Mesothelial cell of epicardium (in vitro differentiated cells): ENCODE measurements around the gene FOXP1. TPM values are rescaled to one million over a fixed set of nuclear protein-coding genes. Genes with fewer than 3 reads are reported as not detected.

Experiments
- DNase-seq, 2 experiments: peaks; one replicate each; pipeline ENCODE4 v3.0.0; 2021; ENCODE audit warnings: low spot score in 2 of 2; ENCODE audit not compliant: unreplicated experiment in 2 of 2
- H3K27ac Mint-ChIP-seq: 2 replicates; pipeline ENCODE4 v1.8.0; 2021; ENCODE audit warnings: mixed read lengths
- H3K27me3 Mint-ChIP-seq: 2 replicates; pipeline ENCODE4 v1.8.0; 2021; ENCODE audit warnings: low read depth, mixed read lengths
- H3K36me3 Mint-ChIP-seq: 2 replicates; pipeline ENCODE4 v1.8.0; 2021; ENCODE audit warnings: mixed read lengths
- H3K4me1 Mint-ChIP-seq: 2 replicates; pipeline ENCODE4 v1.8.0; 2021; ENCODE audit warnings: mixed read lengths
- H3K4me3 Mint-ChIP-seq: 2 replicates; pipeline ENCODE4 v1.8.0; 2021; ENCODE audit warnings: mild to moderate bottlenecking, moderate library complexity, mixed read lengths
- H3K9me3 Mint-ChIP-seq: 2 replicates; pipeline ENCODE4 v1.8.0; 2021; ENCODE audit warnings: mixed read lengths
- total RNA-seq: library from RNA; stranded (reverse); gene quantifications from 3 replicates; pipeline ENCODE4 v1.2.1, GENCODE V29; 2021
- TF ChIP-seq, protein P1 (sequence below): fragments of 200-600 bp; sonication (generic); IDR thresholded peaks from one replicate; pipeline ENCODE4 v1.5.0; 2021; ENCODE audit warnings: antibody characterized with exemption; ENCODE audit not compliant: unreplicated experiment

The FOXP1 gene
- total RNA-seq, 1 donor from 2014 or later: 187 TPM

DNA sequence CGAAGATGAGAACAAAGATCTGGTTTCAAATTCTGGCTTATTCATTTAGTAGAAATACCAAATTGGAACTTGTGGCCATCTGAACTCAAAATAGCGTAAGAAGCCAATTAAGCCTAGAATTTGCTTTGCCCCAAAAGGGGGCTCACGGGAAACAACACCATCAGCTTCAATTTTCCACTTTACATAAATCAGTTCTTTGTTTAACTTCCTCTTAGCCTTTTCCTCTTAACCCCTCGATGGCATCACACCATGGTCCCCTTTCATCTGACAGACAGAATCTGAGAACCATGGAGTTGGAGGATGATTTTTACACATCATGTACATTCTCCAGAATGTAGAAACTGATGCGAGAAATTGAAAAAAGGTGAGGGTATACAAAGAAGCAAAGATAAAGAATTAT lies 207.0 kb downstream of the FOXP1 start:
- H3K9me3 Mint-ChIP-seq: no peaks in the 10 kb centered on the region
- H3K4me1 Mint-ChIP-seq: peaks cover 4% of the 10 kb centered on the region
- TF ChIP-seq, protein P1, sequence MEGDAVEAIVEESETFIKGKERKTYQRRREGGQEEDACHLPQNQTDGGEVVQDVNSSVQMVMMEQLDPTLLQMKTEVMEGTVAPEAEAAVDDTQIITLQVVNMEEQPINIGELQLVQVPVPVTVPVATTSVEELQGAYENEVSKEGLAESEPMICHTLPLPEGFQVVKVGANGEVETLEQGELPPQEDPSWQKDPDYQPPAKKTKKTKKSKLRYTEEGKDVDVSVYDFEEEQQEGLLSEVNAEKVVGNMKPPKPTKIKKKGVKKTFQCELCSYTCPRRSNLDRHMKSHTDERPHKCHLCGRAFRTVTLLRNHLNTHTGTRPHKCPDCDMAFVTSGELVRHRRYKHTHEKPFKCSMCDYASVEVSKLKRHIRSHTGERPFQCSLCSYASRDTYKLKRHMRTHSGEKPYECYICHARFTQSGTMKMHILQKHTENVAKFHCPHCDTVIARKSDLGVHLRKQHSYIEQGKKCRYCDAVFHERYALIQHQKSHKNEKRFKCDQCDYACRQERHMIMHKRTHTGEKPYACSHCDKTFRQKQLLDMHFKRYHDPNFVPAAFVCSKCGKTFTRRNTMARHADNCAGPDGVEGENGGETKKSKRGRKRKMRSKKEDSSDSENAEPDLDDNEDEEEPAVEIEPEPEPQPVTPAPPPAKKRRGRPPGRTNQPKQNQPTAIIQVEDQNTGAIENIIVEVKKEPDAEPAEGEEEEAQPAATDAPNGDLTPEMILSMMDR: no peak
- H3K27ac Mint-ChIP-seq: no peak overlapping the region
- no peaks in the 10 kb centered on the region for H3K27me3 Mint-ChIP-seq
- DNase-seq: no peak
- H3K36me3 Mint-ChIP-seq: no peaks in the 10 kb centered on the region
- no peak overlapping the region for H3K4me3 Mint-ChIP-seq

DNA sequence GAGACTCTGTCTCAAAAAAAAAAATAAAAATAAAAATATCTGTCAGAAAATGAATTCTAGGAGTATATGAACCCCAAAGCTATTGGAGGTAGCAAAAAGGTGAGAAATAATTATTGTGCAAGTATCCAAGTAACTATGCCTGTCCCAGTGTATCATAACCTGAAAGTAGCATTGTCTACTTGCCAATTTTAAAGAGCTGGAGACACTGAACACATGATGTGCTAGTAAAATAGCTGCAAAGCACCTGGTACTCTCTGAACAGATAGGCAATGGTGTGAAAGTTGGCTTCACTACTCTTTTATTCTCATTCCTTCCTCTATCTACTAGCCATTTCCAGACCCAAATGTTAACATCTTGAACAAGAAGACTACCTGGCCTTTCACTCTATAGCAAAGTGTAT lies 208.9 kb downstream of the FOXP1 start:
- no peaks in the 10 kb centered on the region for H3K36me3 Mint-ChIP-seq
- H3K9me3 Mint-ChIP-seq: no peaks in the 10 kb centered on the region
- DNase-seq: no peak
- H3K27me3 Mint-ChIP-seq: no peaks in the 10 kb centered on the region
- H3K4me3 Mint-ChIP-seq: no peak overlapping the region
- TF ChIP-seq, protein P1: no peak
- peaks cover 12% of the 10 kb centered on the region for H3K4me1 Mint-ChIP-seq
- no peak overlapping the region for H3K27ac Mint-ChIP-seq

DNA sequence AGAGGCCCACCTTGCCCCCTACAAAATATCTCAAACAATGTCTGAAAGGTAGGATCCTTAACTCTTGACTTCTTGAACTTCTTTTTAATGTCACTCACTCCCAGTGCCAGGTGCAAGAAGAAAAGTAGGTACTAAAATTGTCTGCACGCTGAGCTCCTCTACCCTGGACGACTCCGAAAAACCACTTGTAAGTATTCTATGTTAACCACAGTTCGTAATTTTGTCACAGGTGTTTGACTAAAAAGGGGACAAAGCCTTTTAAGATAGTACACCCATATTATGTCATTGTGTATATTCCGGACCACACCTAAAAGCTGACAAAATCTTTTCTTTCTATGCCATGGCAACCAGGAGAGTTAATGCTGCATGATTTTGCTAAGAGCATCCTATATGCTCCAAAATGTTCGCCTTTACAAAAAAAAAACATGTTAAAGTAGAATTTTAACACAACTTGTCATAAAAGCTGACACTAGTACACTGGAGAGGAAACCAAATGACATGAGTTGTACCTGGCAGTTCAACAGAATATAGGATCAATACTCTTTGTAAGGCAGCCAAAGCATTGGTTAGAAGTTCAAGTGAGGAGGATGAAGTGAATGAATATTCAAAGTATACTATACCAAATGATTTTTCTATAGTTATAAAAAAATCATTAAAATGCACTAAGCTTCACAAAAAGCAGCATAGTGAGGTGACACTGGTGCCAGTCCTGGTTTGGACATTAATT lies 210.5 kb downstream of the FOXP1 start:
- Mint-ChIP-seq H3K4me1 (peaks cover 14% of the 10 kb centered on the region), H3K27me3 (no peaks in the 10 kb centered on the region), H3K27ac (no peak overlapping the region), H3K4me3 (no peak overlapping the region), H3K36me3 (no peaks in the 10 kb centered on the region), H3K9me3 (no peaks in the 10 kb centered on the region)
- DNase-seq: no peak
- TF ChIP-seq, protein P1: no peak

DNA sequence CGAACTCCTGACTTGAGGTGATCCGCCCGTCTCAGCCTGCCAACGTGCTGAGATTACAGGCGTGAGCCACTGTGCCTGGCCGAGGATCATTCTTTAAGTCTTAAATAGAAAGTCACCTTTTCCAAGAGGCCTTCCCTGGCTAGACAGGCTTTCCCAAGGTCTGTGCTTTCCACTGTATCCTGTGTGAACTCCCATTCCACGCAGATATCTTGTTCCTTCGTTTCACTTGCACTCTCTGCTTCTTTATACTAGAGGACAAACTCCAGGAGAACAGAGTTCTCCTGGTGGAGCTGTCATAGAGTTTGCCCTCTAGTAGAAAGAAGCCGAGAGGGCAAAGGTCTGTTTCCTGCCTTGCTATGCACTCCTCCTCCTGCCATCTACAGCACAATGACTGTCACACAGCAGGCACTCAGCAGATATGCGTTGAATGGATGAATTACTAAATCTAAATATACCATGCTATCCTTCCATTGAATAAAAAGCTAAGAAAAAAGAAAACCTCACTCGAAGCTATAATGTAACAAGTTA lies 211.2 kb downstream of the FOXP1 start:
- Mint-ChIP-seq H3K36me3 (no peaks in the 10 kb centered on the region), H3K9me3 (no peaks in the 10 kb centered on the region), H3K27me3 (no peaks in the 10 kb centered on the region), H3K27ac (peak overlapping the region; percentile 19), H3K4me1 (peaks cover 18% of the 10 kb centered on the region), H3K4me3 (no peak overlapping the region)
- TF ChIP-seq, protein P1: no peak
- no peak for DNase-seq

DNA sequence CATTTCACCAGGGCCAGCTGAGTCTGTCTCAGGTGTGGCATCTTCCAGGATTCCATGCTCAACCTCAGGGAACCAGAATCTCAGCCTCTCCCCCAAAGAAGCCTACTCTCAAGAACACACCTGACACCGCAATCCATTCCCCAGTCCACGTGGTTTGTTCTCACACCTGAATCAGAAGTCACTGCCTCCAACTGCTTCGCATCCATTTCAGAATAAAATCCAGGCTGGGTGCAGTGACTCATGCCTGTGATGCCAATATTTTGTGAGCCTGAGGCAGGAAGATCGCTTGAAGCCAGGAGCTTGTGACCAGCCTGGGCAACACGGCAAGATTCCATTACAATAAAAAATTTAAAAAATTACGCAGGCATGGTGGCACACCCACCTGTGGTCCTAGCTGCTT lies 212.2 kb downstream of the FOXP1 start:
- H3K27me3 Mint-ChIP-seq: no peaks in the 10 kb centered on the region
- H3K36me3 Mint-ChIP-seq: no peaks in the 10 kb centered on the region
- no peak overlapping the region for H3K27ac Mint-ChIP-seq

More for the DNA sequence above, 212.2 kb downstream of the FOXP1 start:
- peaks cover 23% of the 10 kb centered on the region for H3K4me1 Mint-ChIP-seq
- TF ChIP-seq, protein P1: no peak
- no peak overlapping the region for H3K4me3 Mint-ChIP-seq
- no peaks in the 10 kb centered on the region for H3K9me3 Mint-ChIP-seq
- DNase-seq: no peak
